ENCODE data around the gene POP7.
"Not testable (repeated sequence)": the region's sequence is repeated elsewhere in the genome, so short reads cannot be mapped to it uniquely, and the experiment has no call there.

POP7 gene

GRCh38 chr7:100692578-100692961 is 13.4 kb upstream of the POP7 start:
- no peak for DNase-seq

DNA sequence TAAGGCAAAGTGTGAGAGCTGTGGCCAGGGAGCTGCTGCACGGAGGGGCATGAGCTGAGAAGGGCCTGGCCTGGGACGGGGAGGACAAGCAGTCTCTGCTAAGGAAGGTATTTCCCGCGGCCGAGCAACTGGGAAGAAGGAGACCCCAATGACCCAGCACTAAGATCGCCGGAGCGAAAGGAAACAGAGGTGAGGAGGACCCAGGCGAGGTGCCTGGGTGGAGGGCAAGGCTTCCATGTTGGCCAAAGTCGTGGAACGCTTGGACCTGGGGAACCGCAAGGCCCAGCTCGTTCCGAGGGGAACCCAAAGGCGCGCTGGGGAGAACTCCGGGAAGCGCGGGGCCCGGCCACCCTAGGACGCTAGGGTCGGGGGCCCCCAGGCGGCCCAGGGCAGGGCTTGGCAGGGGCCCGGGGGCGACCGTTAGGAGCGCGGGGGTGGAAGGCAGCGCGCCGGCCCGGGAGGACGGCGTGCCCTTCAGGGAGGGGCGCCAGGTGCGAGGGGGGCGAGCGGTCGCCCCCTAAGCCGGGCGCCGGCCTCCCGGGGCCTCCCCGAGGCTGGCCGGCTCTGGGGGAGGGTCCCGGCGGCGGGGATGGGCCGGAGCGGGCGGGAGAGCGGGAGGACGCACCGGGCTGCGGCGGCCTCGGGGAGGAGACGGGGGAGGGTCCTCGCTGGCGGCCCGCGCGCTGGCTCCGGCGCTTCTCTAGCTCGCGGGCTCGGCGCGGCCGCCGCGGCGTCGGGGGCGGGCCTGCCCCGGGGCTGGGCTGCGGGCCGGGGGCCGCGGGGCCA is 12.4 kb upstream of the POP7 start:
- DNase-seq = no peak

GRCh38 chr7:100694098-100694745 is 11.7 kb upstream of the POP7 start, which contains the start of gene GIGYF1:
GIGYF1 (minus strand) TSS chr7:100694250; CDS start chr7:100688238, 6,012 bp downstream.
- DNase-seq = no peak

DNA sequence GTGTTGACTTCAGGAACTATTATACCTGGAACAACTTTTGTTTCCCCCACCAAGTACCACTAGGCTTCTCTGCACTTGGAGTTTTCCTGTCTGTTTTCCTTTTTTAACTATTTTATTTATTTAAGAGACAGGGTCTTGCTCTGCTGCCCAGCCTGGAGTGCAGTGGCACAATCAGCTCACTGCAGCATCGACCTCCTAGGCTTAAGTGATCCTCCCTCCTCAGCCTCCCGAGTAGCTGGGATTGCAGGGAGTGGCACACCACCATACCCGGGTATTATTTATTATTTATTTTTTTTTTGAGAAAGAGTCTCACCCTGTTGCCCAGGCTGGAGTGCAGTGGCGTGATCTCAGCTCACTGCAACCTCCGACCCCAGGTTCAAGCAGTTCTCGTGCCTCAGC is 9.8 kb upstream of the POP7 start:
- DNase-seq = no peak

DNA sequence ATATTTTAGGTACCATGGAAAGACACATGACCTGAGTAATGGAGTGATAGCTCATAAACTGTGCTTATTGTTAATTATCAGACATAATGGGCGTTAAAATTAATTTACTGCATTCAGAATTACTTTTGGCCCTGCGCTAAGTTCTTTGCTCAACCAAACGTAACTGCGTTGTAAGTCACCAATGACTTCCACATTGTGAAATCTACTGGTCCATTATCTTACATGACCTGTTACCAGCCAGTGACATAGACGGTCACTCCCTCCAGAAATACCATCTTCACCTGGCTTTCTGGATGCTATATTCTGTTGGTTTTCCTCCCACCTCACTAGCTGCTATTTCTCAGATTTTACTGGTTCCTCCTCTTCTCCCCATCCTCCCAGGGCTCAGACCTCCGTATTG is 6.9 kb upstream of the POP7 start:
- no peak for DNase-seq

DNA sequence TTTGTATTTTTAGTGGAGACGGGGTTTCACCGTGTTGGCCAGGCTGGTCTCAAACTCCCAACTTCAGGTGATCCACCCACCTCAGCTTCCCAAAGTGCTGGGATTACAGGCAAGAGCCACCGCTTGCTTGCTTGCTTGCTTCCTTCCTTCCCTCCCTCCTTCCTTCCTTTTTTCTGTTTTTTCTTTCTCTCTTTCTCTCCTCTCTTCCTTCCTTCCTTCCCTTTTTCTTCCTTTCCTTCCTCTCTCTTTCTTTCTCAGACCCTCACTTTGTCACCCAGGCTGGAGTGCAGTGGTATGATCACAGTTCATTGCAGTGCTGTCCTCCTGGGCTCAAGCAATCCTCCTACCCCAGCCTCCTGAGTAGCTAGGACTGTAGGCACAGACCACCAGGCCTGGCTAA is 4.8 kb upstream of the POP7 start:
- not testable (repeated sequence) for DNase-seq

GRCh38 chr7:100705320-100705752 is 585 bp upstream of the POP7 start:
- peak; percentile 18 for DNase-seq

DNA sequence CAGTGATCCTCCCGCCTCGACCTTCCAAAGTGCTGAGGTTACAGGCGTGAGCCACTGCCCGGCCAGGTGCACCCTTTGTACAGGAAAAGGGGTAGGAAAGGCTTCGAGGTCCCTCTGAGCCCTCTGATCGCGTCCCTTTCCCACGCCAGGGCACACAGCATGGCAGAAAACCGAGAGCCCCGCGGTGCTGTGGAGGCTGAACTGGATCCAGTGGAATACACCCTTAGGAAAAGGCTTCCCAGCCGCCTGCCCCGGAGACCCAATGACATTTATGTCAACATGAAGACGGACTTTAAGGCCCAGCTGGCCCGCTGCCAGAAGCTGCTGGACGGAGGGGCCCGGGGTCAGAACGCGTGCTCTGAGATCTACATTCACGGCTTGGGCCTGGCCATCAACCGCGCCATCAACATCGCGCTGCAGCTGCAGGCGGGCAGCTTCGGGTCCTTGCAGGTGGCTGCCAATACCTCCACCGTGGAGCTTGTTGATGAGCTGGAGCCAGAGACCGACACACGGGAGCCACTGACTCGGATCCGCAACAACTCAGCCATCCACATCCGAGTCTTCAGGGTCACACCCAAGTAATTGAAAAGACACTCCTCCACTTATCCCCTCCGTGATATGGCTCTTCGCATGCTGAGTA is 871 bp downstream of the POP7 start:
- DNase-seq = no peak

GRCh38 chr7:100708395-100708794 is 2.5 kb downstream of the POP7 start:
- no peak for DNase-seq

DNA sequence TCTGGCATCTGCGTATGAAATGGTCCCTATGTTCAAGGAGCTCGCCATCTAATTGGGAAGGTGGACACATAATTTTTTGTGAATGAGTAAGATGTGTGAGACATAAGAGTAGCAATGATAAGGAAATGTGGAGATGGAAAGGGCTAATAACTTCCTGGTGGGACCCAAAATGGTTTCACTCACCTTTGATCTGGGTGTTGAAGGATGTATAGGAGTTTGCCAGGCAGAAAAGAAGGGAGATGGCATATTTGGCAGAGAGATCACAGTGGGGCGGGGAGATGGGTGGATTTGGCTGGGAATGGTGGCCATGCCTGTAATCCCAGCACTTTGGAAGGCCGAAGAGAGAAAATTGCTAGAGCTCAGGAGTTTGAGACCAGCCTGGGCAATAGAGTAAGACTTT is 4.5 kb downstream of the POP7 start:
- DNase-seq = no peak

DNA sequence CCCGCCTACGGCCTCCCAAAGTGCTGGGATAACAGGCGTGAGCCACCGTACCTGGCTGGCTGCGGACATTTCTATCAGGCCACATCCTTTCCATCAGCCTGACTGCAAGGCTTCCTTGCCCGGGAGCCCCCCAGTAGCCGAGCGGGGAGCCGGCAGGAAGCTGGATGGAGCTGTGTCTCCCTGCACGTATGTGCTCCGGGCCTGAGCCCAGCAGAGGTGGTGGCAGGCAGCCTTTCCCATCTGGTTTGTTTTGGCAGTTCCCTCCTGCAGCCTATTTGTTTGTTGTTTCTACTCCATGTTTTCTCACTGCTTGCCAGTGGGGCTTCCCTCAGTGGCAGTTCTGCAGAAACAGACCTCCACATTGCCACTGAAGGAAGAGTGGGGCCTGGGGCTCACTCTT is 5.4 kb downstream of the POP7 start:
- no peak for DNase-seq

GRCh38 chr7:100714725-100715124 is 8.8 kb downstream of the POP7 start:
- DNase-seq = no peak

GRCh38 chr7:100717073-100717472 is 11.2 kb downstream of the POP7 start:
- not testable (repeated sequence) for DNase-seq

DNA sequence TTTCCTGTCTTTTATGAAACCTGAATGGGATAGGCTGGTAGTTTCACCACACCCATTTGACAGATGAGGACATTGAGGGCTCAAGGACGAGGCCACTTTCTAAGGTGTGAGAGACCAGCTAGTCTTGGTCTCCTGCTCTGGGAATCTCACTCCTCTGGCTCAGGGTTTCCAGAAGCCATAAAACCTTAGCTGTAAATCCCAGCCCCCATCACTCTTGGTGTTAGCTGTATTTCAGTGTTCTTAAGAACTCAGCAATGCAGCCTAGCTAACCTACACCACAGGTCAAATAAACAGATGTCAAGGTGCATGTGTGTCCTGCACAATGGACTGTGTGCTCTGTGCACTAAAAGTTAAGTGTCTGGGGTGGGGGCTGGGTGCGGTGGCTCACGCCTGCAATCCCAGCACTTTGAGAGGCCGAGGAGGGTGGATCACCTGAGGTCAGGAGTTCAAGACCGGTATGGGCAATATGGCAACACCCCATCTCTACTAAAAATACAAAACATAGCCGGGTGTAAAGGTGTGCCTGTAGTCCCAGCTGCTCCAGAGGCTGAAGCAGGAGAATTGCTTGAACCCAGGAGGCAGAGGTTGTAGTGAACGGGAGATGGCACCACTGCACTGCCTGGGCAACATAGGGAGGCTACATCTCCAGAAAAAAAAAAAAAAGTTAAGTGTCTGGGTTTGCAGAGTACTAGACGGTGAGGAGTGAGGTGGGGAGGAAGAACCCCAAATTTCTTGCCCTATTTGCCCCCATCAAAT is 13.8 kb downstream of the POP7 start:
- DNase-seq = no peak

DNA sequence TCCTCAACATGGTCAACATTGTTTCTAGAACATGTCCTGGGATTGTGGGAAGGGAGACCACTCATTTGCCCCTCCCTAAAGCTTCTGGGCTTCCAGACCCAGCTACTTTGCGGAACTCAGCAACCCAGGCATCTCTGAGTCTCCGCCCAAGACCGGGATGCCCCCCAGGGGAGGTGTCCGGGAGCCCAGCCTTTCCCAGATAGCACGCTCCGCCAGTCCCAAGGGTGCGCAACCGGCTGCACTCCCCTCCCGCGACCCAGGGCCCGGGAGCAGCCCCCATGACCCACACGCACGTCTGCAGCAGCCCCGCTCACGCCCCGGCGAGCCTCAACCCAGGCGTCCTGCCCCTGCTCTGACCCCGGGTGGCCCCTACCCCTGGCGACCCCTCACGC is 14.4 kb downstream of the POP7 start, which contains the start of gene EPO:
EPO (plus strand) TSS at position 190 of the 392 bp plus-strand sequence. CDS start 513 bp downstream, outside the sequence.
- DNase-seq = no peak

DNA sequence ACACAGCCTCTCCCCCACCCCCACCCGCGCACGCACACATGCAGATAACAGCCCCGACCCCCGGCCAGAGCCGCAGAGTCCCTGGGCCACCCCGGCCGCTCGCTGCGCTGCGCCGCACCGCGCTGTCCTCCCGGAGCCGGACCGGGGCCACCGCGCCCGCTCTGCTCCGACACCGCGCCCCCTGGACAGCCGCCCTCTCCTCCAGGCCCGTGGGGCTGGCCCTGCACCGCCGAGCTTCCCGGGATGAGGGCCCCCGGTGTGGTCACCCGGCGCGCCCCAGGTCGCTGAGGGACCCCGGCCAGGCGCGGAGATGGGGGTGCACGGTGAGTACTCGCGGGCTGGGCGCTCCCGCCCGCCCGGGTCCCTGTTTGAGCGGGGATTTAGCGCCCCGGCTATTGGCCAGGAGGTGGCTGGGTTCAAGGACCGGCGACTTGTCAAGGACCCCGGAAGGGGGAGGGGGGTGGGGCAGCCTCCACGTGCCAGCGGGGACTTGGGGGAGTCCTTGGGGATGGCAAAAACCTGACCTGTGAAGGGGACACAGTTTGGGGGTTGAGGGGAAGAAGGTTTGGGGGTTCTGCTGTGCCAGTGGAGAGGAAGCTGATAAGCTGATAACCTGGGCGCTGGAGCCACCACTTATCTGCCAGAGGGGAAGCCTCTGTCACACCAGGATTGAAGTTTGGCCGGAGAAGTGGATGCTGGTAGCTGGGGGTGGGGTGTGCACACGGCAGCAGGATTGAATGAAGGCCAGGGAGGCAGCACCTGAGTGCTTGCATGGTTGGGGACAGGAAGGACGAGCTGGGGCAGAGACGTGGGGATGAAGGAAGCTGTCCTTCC is 15.0 kb downstream of the POP7 start:
- no peak for DNase-seq

GRCh38 chr7:100721505-100721812 is 15.5 kb downstream of the POP7 start:
- no peak for DNase-seq

- no peak for DNase-seq
Measured at GRCh38 chr7:100722480-100723212, 16.7 kb downstream of the POP7 start.

GRCh38 chr7:100723732-100724275 is 17.9 kb downstream of the POP7 start:
- no peak for DNase-seq

GRCh38 chr7:100724364-100724763 is 18.4 kb downstream of the POP7 start:
- not testable (repeated sequence) for DNase-seq

Measured in GF-D8 (cell line).